Endothelial cell of umbilical vein (primary cell): ENCODE results near the gene OR4E2.

Source experiments
- EZH2 ChIP-seq: IDR thresholded peaks from 2 replicates; pipeline ENCODE4 v1.6.1; 2012; ENCODE audit warnings: borderline replicate concordance, low read depth, mild to moderate bottlenecking, moderate library complexity, low read length, inconsistent platforms; ENCODE audit not compliant: severe bottlenecking
- TF ChIP-seq, protein P1 (sequence below), 2 donors: IDR thresholded peaks; 1 replicate in 1 of 2; 2 replicates in 1 of 2; pipeline ENCODE4 v1.5.1; 2011; ENCODE audit warnings: low read length in 2 of 2, mild to moderate bottlenecking in 2 of 2, moderate library complexity in 2 of 2, control low read depth in 1 of 2, inconsistent platforms in 1 of 2, low read depth in 1 of 2; ENCODE audit not compliant: insufficient read depth in 1 of 2; ENCODE audit errors: extremely low read depth in 1 of 2

DNA sequence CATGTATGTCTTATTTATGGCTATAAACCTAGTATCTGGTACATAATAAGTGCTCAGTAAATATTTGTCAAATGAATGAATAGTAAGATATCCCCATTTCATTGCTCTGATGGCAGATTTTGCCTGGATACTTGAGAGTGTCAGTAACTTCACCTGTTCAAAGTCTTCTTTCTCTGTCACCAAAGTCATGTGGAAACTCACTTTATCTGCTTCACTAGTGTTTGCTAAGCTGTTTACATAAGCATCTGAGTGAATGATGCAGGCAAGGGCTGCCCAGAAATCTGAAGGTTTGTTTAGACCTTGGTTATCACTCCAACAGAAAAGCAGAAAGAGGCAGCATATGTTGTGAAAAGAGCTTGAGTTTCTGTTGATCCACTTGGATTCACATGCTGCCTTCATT, 15.6 kb downstream of the OR4E2 start:
- no peak for TF ChIP-seq EZH2
- TF ChIP-seq, protein P1, sequence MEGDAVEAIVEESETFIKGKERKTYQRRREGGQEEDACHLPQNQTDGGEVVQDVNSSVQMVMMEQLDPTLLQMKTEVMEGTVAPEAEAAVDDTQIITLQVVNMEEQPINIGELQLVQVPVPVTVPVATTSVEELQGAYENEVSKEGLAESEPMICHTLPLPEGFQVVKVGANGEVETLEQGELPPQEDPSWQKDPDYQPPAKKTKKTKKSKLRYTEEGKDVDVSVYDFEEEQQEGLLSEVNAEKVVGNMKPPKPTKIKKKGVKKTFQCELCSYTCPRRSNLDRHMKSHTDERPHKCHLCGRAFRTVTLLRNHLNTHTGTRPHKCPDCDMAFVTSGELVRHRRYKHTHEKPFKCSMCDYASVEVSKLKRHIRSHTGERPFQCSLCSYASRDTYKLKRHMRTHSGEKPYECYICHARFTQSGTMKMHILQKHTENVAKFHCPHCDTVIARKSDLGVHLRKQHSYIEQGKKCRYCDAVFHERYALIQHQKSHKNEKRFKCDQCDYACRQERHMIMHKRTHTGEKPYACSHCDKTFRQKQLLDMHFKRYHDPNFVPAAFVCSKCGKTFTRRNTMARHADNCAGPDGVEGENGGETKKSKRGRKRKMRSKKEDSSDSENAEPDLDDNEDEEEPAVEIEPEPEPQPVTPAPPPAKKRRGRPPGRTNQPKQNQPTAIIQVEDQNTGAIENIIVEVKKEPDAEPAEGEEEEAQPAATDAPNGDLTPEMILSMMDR (IDR thresholded peaks at IDR 0.05; ENCODE audit: extremely low read depth in 1 of 2, insufficient read depth in 1 of 2, low read depth in 1 of 2, low read length in 2 of 2) = no peak
